Fibroblast of pulmonary artery (primary cell): Measurements from ENCODE around the gene SLC7A6.

ENCODE experiments used
- DNase-seq: peaks from one replicate; pipeline ENCODE4 v3.0.0-alpha.2; 2010; ENCODE audit warnings: low read depth
- H3K4me3 ChIP-seq: replicated peaks from 2 replicates; pipeline ENCODE4 v1.5.1; 2011; ENCODE audit warnings: low read depth, mild to moderate bottlenecking, control low read depth, low read length, moderate library complexity
- TF ChIP-seq, protein P1 (sequence below): IDR thresholded peaks from 2 replicates; pipeline ENCODE4 v1.5.1; 2011; ENCODE audit warnings: mild to moderate bottlenecking, control low read depth, low read length, inconsistent platforms; ENCODE audit errors: missing control alignments

SLC7A6 gene

DNA sequence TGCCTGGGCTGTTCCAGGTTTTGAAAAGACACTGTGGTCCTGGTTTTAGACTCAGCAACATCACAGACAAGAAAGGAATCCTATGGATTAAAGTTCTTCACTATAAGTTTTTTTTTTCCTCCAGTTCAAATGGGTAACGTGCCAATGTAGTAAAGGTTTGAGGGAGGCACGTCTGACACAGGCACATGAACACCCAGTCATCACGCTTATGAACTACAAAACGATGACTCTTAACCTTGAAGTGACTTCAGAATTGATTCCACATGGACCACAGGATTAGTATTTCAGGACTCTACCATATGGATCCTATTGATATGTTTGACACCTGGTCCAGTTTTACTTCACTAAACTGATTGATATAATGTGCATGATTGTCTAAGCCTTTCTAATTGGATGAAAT, 48.8 kb downstream of the SLC7A6 start:
- TF ChIP-seq, protein P1, sequence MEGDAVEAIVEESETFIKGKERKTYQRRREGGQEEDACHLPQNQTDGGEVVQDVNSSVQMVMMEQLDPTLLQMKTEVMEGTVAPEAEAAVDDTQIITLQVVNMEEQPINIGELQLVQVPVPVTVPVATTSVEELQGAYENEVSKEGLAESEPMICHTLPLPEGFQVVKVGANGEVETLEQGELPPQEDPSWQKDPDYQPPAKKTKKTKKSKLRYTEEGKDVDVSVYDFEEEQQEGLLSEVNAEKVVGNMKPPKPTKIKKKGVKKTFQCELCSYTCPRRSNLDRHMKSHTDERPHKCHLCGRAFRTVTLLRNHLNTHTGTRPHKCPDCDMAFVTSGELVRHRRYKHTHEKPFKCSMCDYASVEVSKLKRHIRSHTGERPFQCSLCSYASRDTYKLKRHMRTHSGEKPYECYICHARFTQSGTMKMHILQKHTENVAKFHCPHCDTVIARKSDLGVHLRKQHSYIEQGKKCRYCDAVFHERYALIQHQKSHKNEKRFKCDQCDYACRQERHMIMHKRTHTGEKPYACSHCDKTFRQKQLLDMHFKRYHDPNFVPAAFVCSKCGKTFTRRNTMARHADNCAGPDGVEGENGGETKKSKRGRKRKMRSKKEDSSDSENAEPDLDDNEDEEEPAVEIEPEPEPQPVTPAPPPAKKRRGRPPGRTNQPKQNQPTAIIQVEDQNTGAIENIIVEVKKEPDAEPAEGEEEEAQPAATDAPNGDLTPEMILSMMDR = no peak
- no peak for DNase-seq
- H3K4me3 ChIP-seq = no peak overlapping the region

DNA sequence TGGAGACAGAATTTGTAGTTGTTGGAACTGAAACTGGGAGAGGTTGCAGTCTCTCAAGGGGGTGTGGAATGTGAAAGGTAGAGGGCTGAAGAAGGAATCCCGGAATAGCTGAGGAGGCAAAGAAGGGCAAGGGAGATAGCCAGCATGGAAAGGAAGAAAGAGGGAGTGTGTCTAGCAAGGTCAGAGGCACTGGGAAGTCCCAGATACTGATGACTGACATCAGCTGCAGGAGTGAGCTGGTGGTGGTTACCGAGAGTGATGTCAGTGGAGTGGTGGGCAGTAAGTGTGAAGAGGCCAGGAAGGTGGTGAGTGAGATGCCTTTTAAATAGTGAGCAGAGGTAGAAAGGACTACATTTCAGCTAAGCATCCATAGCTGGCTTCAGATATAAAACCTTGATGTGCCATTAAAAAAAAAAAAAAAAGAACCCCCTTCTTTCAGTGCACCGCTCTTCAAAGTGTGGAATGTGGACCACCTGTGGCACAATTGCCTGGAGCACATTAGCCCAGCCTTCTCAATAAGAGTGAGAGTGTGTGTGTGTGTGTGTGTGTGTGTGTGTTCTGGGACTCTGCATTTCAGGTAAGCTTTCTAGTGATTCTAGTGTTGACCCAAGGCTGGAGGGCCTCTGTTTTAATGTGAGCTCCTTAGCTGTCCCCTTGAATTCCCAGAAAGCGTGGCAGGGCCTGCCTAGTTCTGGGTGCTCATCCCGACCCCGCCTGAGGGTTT, 55.0 kb downstream of the SLC7A6 start:
- H3K4me3 ChIP-seq = no peak overlapping the region
- TF ChIP-seq, protein P1 = no peak
- no peak for DNase-seq

DNA sequence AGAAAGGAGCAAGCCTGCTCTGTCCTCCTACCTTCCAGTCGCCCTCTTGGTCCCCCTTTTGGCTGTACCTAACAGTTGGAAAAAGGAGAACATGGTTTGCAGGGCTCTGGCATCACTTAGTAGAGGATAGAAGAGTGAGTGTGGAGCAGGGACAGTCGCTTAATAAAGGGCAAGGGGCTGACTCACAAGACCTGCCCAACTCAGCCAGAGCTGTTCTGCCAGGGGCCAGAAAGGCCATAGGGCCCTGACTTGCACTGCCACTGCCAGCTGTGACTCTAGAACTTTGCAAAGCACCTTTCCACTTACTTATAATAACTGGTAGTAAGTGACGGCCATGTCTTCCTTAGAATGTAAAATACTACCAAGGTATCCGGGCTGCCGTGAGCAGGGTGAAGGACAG, 60.0 kb downstream of the SLC7A6 start:
- no peak for DNase-seq
- TF ChIP-seq, protein P1 = no peak
- H3K4me3 ChIP-seq = no peak overlapping the region

DNA sequence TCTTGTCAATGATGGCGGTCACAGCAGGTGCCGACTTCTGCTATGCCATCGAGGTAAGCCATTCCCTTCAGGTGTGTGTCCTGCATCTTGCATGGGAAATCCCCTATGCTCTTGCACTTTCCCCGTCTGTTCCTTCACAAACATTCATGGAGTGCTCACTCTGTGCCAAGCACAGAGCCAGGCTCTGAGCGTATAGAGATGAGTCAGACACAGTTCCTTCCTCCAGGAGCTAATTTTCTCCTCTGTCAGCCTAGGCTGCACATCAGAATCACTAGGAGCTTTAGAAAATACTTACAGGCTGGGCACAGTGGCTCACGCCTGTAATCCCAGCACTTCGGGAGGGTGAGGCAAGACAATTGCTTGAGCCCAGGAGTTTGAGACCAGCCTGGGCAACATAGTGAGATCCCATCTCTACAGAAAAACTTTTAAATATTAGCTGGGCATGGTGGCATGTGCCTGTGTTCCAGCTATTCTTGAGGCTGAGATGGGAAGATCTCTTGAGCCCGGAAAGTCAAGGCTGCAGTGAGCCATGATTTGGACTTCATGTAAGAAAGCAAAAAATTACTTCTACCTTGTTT, 60.5 kb downstream of the SLC7A6 start:
- TF ChIP-seq, protein P1 = no peak
- no peak for DNase-seq
- no peak overlapping the region for H3K4me3 ChIP-seq

DNA sequence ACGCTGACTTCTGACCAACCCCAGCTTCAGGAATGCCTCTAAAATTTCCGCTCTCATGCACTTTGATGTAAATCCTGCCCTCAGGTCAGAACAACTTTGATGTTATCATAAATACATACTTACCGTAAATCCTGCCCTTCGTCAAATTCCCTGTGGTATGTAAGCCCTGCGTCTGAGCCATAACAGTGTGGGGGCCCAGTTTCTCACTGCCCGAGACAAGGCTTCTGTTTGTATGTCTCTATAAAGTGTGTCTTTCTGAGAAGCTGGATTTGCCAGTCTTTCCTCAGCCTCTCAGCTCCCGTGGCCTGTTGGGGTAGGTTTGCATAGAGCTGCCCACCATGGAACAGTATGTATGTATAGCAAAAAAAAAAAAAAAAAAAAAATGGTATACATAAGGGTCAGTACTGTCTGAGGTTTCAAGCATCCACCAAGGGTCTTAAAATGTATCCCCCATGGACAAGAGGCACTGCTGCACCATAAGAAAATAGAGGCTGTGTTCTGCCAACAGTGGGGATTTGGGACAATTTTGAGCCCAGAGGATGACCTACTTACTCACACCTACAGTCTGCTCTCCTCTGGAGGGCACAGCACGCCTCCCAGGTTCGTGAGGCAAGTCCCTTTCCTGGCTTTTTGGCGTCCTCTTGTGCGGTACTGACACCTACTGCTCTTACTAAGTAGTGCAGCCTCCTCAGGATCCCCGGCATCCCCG, 64.0 kb downstream of the SLC7A6 start:
- TF ChIP-seq, protein P1 = peak; percentile 97
- no peak overlapping the region for H3K4me3 ChIP-seq
- peak; percentile 88 for DNase-seq

DNA sequence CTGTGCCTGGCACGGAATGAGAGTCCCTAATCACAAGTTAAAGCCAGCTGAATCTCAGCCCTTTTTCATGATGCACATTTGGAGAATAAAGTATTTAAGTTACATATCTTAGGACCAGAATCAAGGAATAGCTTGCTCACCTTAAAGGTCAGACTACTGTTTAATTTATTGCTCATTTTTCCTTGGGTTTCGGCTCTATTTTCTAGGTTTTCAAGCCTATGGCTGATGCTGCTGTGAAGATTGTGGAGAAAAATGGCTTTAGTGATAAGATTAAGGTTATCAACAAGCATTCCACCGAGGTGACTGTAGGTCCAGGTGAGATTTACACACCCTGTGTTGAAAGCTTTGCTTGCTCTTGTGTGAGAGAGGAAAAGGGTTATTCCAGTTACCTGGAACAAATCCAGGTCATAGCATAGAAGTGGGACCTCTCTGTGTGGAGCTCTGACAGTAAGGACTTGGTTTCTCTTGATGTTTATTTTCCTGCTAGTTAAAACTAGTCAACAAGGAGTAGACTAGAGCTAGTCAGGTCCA, 64.6 kb downstream of the SLC7A6 start:
- no peak overlapping the region for H3K4me3 ChIP-seq
- DNase-seq = no peak
- TF ChIP-seq, protein P1 = no peak
